GM19238 (cell line): ENCODE data around the gene INO80D.
"Not testable (repeated sequence)": the region's sequence is repeated elsewhere in the genome, so short reads cannot be mapped to it uniquely, and the experiment has no call there.

Source experiments
- DNase-seq: peaks from one replicate; pipeline ENCODE4 v3.0.0; 2011; ENCODE audit warnings: low spot score; ENCODE audit not compliant: insufficient read length

INO80D gene

GRCh38 chr2:206083602-206084438 lies 2.2 kb downstream of the INO80D start:
- no peak for DNase-seq

- DNase-seq: no peak
These were observed 3.6 kb downstream of the INO80D start for GRCh38 chr2:206082298-206082843.

GRCh38 chr2:206080927-206081326 lies 5.0 kb downstream of the INO80D start:
- no peak for DNase-seq

- DNase-seq: no peak
These were observed 6.1 kb downstream of the INO80D start for GRCh38 chr2:206079699-206080465.

- not testable (repeated sequence) for DNase-seq
These were observed 8.1 kb downstream of the INO80D start for GRCh38 chr2:206077879-206078278.

GRCh38 chr2:206075113-206075512 lies 10.9 kb downstream of the INO80D start:
- DNase-seq: no peak

GRCh38 chr2:206071807-206072206 lies 14.2 kb downstream of the INO80D start:
- DNase-seq: no peak

GRCh38 chr2:206069417-206069816 lies 16.6 kb downstream of the INO80D start:
- DNase-seq: no peak

GRCh38 chr2:206068207-206068606 lies 17.8 kb downstream of the INO80D start:
- DNase-seq: no peak

- no peak for DNase-seq
These were observed 21.9 kb downstream of the INO80D start for GRCh38 chr2:206064077-206064476.

GRCh38 chr2:206063635-206064034 lies 22.3 kb downstream of the INO80D start:
- DNase-seq: no peak

- no peak for DNase-seq
These were observed 23.2 kb downstream of the INO80D start for GRCh38 chr2:206062724-206063123.

- no peak for DNase-seq
These were observed 29.7 kb downstream of the INO80D start for GRCh38 chr2:206056286-206056685.

GRCh38 chr2:206054952-206055351 lies 31.0 kb downstream of the INO80D start:
- no peak for DNase-seq

GRCh38 chr2:206051912-206052311 lies 34.1 kb downstream of the INO80D start:
- DNase-seq: no peak

- no peak for DNase-seq
These were observed 36.6 kb downstream of the INO80D start for GRCh38 chr2:206049392-206049791.

- DNase-seq: no peak
These were observed 40.7 kb downstream of the INO80D start for GRCh38 chr2:206045251-206045650.

- DNase-seq: no peak
These were observed 45.4 kb downstream of the INO80D start for GRCh38 chr2:206040525-206040924.

GRCh38 chr2:206035393-206035792 lies 50.6 kb downstream of the INO80D start:
- DNase-seq: not testable (repeated sequence)

GRCh38 chr2:206033452-206033851 lies 52.5 kb downstream of the INO80D start:
- DNase-seq: not testable (repeated sequence)

GRCh38 chr2:206031950-206032567 lies 53.9 kb downstream of the INO80D start:
- no peak for DNase-seq
